ENCODE results near the gene LRCH3. TPM values are rescaled to one million over a fixed set of nuclear protein-coding genes. Genes with fewer than 3 reads are reported as not detected.

The LRCH3 gene
- total RNA-seq, 1 experiment from 2014 or later: 56.4 TPM

- Mint-ChIP-seq H3K27ac (peak within 1 kb of the TSS in 2 of 3 experiments; percentile 34 to 89; a peak in 1 of 7 replicates), H3K4me3 (peak within 1 kb of the TSS; percentile 81 to 95), H3K4me1 (peaks cover 19 to 24% of the 10 kb centered on the region in 2 experiments), H3K27me3 (ENCODE audit: low read depth) (peaks cover 34% of the 10 kb centered on the region), H3K36me3 (ENCODE audit: insufficient read depth in 1 of 3, low read depth in 3 of 3) (no peaks in the 10 kb centered on the region; a peak in 1 of 7 replicates), H3K9me3 (0 out of 5 replicates have a peak, but pooled peaks cover 0 to 3% of the 10 kb centered on the region in 2 experiments)
- Histone ChIP-seq H3T11ph (ENCODE audit: low read length) (no peak within 1 kb of the TSS), H4K8ac (replicated peaks; ENCODE audit: insufficient read length, low read depth, low read length) (no peak within 1 kb of the TSS), H3K56ac (ENCODE audit: insufficient read length, low read depth, low read length) (no peak within 1 kb of the TSS), H3K27me3 (ENCODE audit: insufficient read depth, low read length) (peaks cover 5% of the 10 kb centered on the region; the same call in 1 of the 2 replicates), H2BK120ac (ENCODE audit: low read depth, low read length, poor library complexity, severe bottlenecking) (no peak within 1 kb of the TSS), H3K9ac (ENCODE audit: extremely low read depth, insufficient read length, low read length) (peak within 1 kb of the TSS; percentile 51), H3K79me2 (ENCODE audit: insufficient read depth, low read length) (no peaks in the 10 kb centered on the region), H3K79me1 (ENCODE audit: insufficient read depth, low read depth, low read length, poor library complexity, severe bottlenecking) (peaks cover 2% of the 10 kb centered on the region), H3K23ac (ENCODE audit: insufficient read length, low read depth, low read length) (no peak within 1 kb of the TSS), H3K4ac (ENCODE audit: low read depth, low read length) (no peak within 1 kb of the TSS), H2BK5ac (ENCODE audit: insufficient read length, low read length) (no peak within 1 kb of the TSS), H3K18ac (ENCODE audit: insufficient read length, low read depth, low read length) (no peak within 1 kb of the TSS), H3K23me2 (ENCODE audit: insufficient read length, low read depth, low read length, poor library complexity, severe bottlenecking) (peaks cover 18% of the 10 kb centered on the region), H4K91ac (ENCODE audit: insufficient read length, low read depth, low read length) (no peak within 1 kb of the TSS), H3K14ac (ENCODE audit: insufficient read depth, low read length) (peak within 1 kb of the TSS; percentile 53), H3K4me1 (ENCODE audit: insufficient read depth, low read length) (no peaks in the 10 kb centered on the region; the same call in 1 of the 2 replicates), H2BK20ac (ENCODE audit: low read depth, low read length, poor library complexity, severe bottlenecking) (no peak within 1 kb of the TSS), H2BK15ac (ENCODE audit: low read depth, low read length) (no peak within 1 kb of the TSS), H4K5ac (ENCODE audit: insufficient read length, low read depth, low read length) (no peak within 1 kb of the TSS), H4K20me1 (ENCODE audit: control insufficient read depth, insufficient read depth, insufficient read length) (no peaks in the 10 kb centered on the region), H2AFZ (ENCODE audit: low read length) (peak within 1 kb of the TSS; percentile 32), H2AK5ac (ENCODE audit: insufficient read length, low read length) (no peak within 1 kb of the TSS), H3K9me3 (ENCODE audit: control insufficient read depth, low read depth, low read length) (no peaks in the 10 kb centered on the region), H3K4me2 (ENCODE audit: insufficient read depth, insufficient read length, low read length) (peak within 1 kb of the TSS; percentile 76), H2BK12ac (ENCODE audit: insufficient read length, low read depth, low read length) (no peak within 1 kb of the TSS), H3K27ac (ENCODE audit: insufficient read length, low read depth, low read length) (no peak within 1 kb of the TSS)
- peak; percentile 66 for DNase-seq
- TF ChIP-seq, protein P1, sequence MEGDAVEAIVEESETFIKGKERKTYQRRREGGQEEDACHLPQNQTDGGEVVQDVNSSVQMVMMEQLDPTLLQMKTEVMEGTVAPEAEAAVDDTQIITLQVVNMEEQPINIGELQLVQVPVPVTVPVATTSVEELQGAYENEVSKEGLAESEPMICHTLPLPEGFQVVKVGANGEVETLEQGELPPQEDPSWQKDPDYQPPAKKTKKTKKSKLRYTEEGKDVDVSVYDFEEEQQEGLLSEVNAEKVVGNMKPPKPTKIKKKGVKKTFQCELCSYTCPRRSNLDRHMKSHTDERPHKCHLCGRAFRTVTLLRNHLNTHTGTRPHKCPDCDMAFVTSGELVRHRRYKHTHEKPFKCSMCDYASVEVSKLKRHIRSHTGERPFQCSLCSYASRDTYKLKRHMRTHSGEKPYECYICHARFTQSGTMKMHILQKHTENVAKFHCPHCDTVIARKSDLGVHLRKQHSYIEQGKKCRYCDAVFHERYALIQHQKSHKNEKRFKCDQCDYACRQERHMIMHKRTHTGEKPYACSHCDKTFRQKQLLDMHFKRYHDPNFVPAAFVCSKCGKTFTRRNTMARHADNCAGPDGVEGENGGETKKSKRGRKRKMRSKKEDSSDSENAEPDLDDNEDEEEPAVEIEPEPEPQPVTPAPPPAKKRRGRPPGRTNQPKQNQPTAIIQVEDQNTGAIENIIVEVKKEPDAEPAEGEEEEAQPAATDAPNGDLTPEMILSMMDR (conservative IDR thresholded peaks at IDR 0.05): peak; percentile 41; the same call in 2 of the 3 replicates
- WGBS (ENCODE audit: extremely low coverage, insufficient read length, low lambda C conversion rate): no CpG with 5 or more reads among the region's 104 CpGs
These were observed 41.3 kb upstream of the LRCH3 start, which contains the start of gene FYTTD1 for GRCh38 chr3:197749601-197750395. TSS of gene FYTTD1 (plus strand) at chr3:197749883. CDS start at chr3:197749972, 89 bp downstream.
